NCI-H1417 treated with DMSO at 0.1 percent for 48 hours (cell line): Measurements from ENCODE around the gene SCAMP3.
"Not testable (repeated sequence)": the region's sequence is repeated elsewhere in the genome, so short reads cannot be mapped to it uniquely, and the experiment has no call there.

ENCODE experiments used
- DNase-seq: peaks from one replicate; lab custom pipeline; 2025; lab: John Stamatoyannopoulos, UW

The SCAMP3 gene

GRCh38 chr1:155227261-155228095 lies 34.7 kb downstream of the SCAMP3 start:
- DNase-seq = peak; percentile 98

- DNase-seq = no peak
Observed at GRCh38 chr1:155226910-155227260, 35.3 kb downstream of the SCAMP3 start.

GRCh38 chr1:155226188-155226909 lies 35.8 kb downstream of the SCAMP3 start:
- DNase-seq = peak; percentile 48

GRCh38 chr1:155225404-155225759 lies 36.8 kb downstream of the SCAMP3 start:
- not testable (repeated sequence) for DNase-seq

- DNase-seq = no peak
Observed at GRCh38 chr1:155223047-155223446, 39.1 kb downstream of the SCAMP3 start.

GRCh38 chr1:155220211-155220965 lies 41.8 kb downstream of the SCAMP3 start:
- not testable (repeated sequence) for DNase-seq

GRCh38 chr1:155219592-155220031 lies 42.5 kb downstream of the SCAMP3 start:
- no peak for DNase-seq

- no peak for DNase-seq
Observed at GRCh38 chr1:155218854-155219591, 43.1 kb downstream of the SCAMP3 start.

GRCh38 chr1:155214702-155215101 lies 47.5 kb downstream of the SCAMP3 start:
- DNase-seq = not testable (repeated sequence)

- DNase-seq = not testable (repeated sequence)
Observed at GRCh38 chr1:155212051-155212440, 50.1 kb downstream of the SCAMP3 start.

GRCh38 chr1:155211381-155212050 lies 50.6 kb downstream of the SCAMP3 start:
- DNase-seq = not testable (repeated sequence)

GRCh38 chr1:155210314-155211104 lies 51.7 kb downstream of the SCAMP3 start:
- no peak for DNase-seq

- no peak for DNase-seq
Observed at GRCh38 chr1:155209312-155209721, 52.8 kb downstream of the SCAMP3 start.

- DNase-seq = peak; percentile 32
Observed at GRCh38 chr1:155208541-155209311, 53.4 kb downstream of the SCAMP3 start, which contains the start of gene MTX1. Gene MTX1 (plus strand): TSS chr1:155208695. CDS start chr1:155208805, 110 bp downstream.

GRCh38 chr1:155207806-155208540 lies 54.2 kb downstream of the SCAMP3 start, which contains the start of gene THBS3:
Gene THBS3 (minus strand): TSS chr1:155207897. CDS start chr1:155207876, 21 bp downstream.
- DNase-seq = peak; percentile 33

- peak; percentile 33 for DNase-seq
Observed at GRCh38 chr1:155206891-155207805, 55.0 kb downstream of the SCAMP3 start.
